Activated naive CD4-positive, alpha-beta T cell treated with anti-CD3 and anti-CD28 coated beads, Interleukin-2, amount 50 U/mL, for 72 hours (primary cell): ENCODE data around the gene ACACB. TPM values are rescaled to one million over a fixed set of nuclear protein-coding genes. Genes with fewer than 3 reads are reported as not detected.

Experiments
- ATAC-seq, 2 donors: fragments of 150-1000 bp; cut with Tn5 transposase; 2 replicates each; pipeline ENCODE4 v1.10.0; 2021; ENCODE audit warnings: mild to moderate bottlenecking in 2 of 2, moderate library complexity in 2 of 2
- DNase-seq, 2 donors: peaks; one replicate each; pipeline ENCODE4 v3.0.0; 2021 to 2022; ENCODE audit warnings: low spot score in 2 of 2
- H3K27ac Mint-ChIP-seq, 2 donors: one replicate each; pipeline ENCODE4 v1.8.0; 2022; ENCODE audit warnings: mild to moderate bottlenecking in 2 of 2, mixed read lengths in 2 of 2
- H3K36me3 Mint-ChIP-seq, 2 donors: one replicate each; pipeline ENCODE4 v1.8.0; 2022; ENCODE audit warnings: mixed read lengths in 2 of 2
- H3K9me3 Mint-ChIP-seq, 2 donors: one replicate each; pipeline ENCODE4 v1.8.0; 2022; ENCODE audit warnings: mixed read lengths in 2 of 2
- total RNA-seq, 2 donors: library from RNA; stranded (reverse); gene quantifications; one replicate each; pipeline ENCODE4 v1.2.3, GENCODE V29; 2022

The ACACB gene
- total RNA-seq, 2 donors from 2014 or later, result 13.4 to 23.7 TPM

GRCh38 chr12:109099431-109100020 is 16.9 kb upstream of the ACACB start:
- Mint-ChIP-seq H3K27ac (no peak overlapping the region), H3K9me3 (no peaks in the 10 kb centered on the region), H3K36me3 (peaks cover 25 to 28% of the 10 kb centered on the region in 2 donors)
- ATAC-seq (no peak), DNase-seq (no peak)

GRCh38 chr12:109100741-109101140 is 15.6 kb upstream of the ACACB start:
- ATAC-seq (no peak), DNase-seq (no peak)
- H3K9me3 Mint-ChIP-seq, result no peaks in the 10 kb centered on the region
- peaks cover 25 to 28% of the 10 kb centered on the region in 2 donors for H3K36me3 Mint-ChIP-seq
- no peak overlapping the region for H3K27ac Mint-ChIP-seq

GRCh38 chr12:109102491-109102890 is 13.9 kb upstream of the ACACB start:
- DNase-seq, result no peak
- peaks cover 25 to 28% of the 10 kb centered on the region in 2 donors for H3K36me3 Mint-ChIP-seq
- ATAC-seq, result no peak
- H3K27ac Mint-ChIP-seq, result no peak overlapping the region
- H3K9me3 Mint-ChIP-seq, result no peaks in the 10 kb centered on the region

GRCh38 chr12:109105176-109105575 is 11.2 kb upstream of the ACACB start:
- no peak for DNase-seq
- H3K36me3 Mint-ChIP-seq, result peaks cover 6 to 12% of the 10 kb centered on the region in 2 donors

GRCh38 chr12:109109746-109110350 is 6.5 kb upstream of the ACACB start:
- peaks cover 0 to 11% of the 10 kb centered on the region in 2 donors for H3K36me3 Mint-ChIP-seq

More at GRCh38 chr12:109105176-109105575, 11.2 kb upstream of the ACACB start:
- Mint-ChIP-seq H3K9me3 (no peaks in the 10 kb centered on the region), H3K27ac (peak overlapping the region in 1 of 2 donors; percentile 30)
- no peak for ATAC-seq

GRCh38 chr12:109110988-109111495 is 5.3 kb upstream of the ACACB start:
- Mint-ChIP-seq H3K27ac (peak overlapping the region; percentile 68 to 85), H3K9me3 (no peaks in the 10 kb centered on the region), H3K36me3 (peaks cover 0 to 11% of the 10 kb centered on the region in 2 donors)
- DNase-seq (peak; percentile 47 to 59), ATAC-seq (peak; percentile 85 to 90)

More at GRCh38 chr12:109109746-109110350, 6.5 kb upstream of the ACACB start:
- ATAC-seq, result no peak
- Mint-ChIP-seq H3K9me3 (no peaks in the 10 kb centered on the region), H3K27ac (no peak overlapping the region)
- DNase-seq, result no peak

- Mint-ChIP-seq H3K27ac (no peak overlapping the region), H3K36me3 (peaks cover 0 to 7% of the 10 kb centered on the region in 2 donors)
Observed at GRCh38 chr12:109112720-109113465, 3.5 kb upstream of the ACACB start.

GRCh38 chr12:109113661-109114321 is 2.6 kb upstream of the ACACB start:
- DNase-seq (no peak), ATAC-seq (no peak)
- Mint-ChIP-seq H3K27ac (no peak overlapping the region), H3K36me3 (peaks cover 0 to 5% of the 10 kb centered on the region in 2 donors), H3K9me3 (no peaks in the 10 kb centered on the region)

More at GRCh38 chr12:109112720-109113465, 3.5 kb upstream of the ACACB start:
- DNase-seq (no peak), ATAC-seq (no peak)
- H3K9me3 Mint-ChIP-seq, result no peaks in the 10 kb centered on the region

- ATAC-seq, result no peak
- Mint-ChIP-seq H3K27ac (peak overlapping the region in 1 of 2 donors; percentile 26), H3K9me3 (no peaks in the 10 kb centered on the region)
Observed at GRCh38 chr12:109114644-109115043, 1.7 kb upstream of the ACACB start.

GRCh38 chr12:109115404-109115757 is 1.0 kb upstream of the ACACB start:
- Mint-ChIP-seq H3K27ac (no peak overlapping the region), H3K9me3 (no peaks in the 10 kb centered on the region), H3K36me3 (peaks cover 0 to 5% of the 10 kb centered on the region in 2 donors)
- no peak for DNase-seq
- no peak for ATAC-seq

More at GRCh38 chr12:109114644-109115043, 1.7 kb upstream of the ACACB start:
- peaks cover 0 to 5% of the 10 kb centered on the region in 2 donors for H3K36me3 Mint-ChIP-seq
- no peak for DNase-seq

- DNase-seq (no peak), ATAC-seq (no peak)
- H3K9me3 Mint-ChIP-seq, result no peaks in the 10 kb centered on the region
- no peak overlapping the region for H3K27ac Mint-ChIP-seq
- peaks cover 0 to 5% of the 10 kb centered on the region in 2 donors for H3K36me3 Mint-ChIP-seq
Observed at GRCh38 chr12:109116611-109116949, 193 bp downstream of the ACACB start.

- H3K27ac Mint-ChIP-seq, result no peak overlapping the region
- DNase-seq (no peak), ATAC-seq (no peak)
- no peaks in the 10 kb centered on the region for H3K36me3 Mint-ChIP-seq
- H3K9me3 Mint-ChIP-seq, result no peaks in the 10 kb centered on the region
Observed at GRCh38 chr12:109120095-109120494, 3.7 kb downstream of the ACACB start.

GRCh38 chr12:109120557-109120956 is 4.2 kb downstream of the ACACB start:
- Mint-ChIP-seq H3K27ac (no peak overlapping the region), H3K36me3 (no peaks in the 10 kb centered on the region), H3K9me3 (no peaks in the 10 kb centered on the region)
- ATAC-seq (no peak), DNase-seq (no peak)

- no peak for ATAC-seq
- no peaks in the 10 kb centered on the region for H3K36me3 Mint-ChIP-seq
- no peak overlapping the region for H3K27ac Mint-ChIP-seq
- no peaks in the 10 kb centered on the region for H3K9me3 Mint-ChIP-seq
- DNase-seq, result no peak
Observed at GRCh38 chr12:109121346-109121880, 5.0 kb downstream of the ACACB start.

GRCh38 chr12:109124878-109125648 is 8.7 kb downstream of the ACACB start:
- ATAC-seq (no peak), DNase-seq (no peak)
- no peak overlapping the region for H3K27ac Mint-ChIP-seq
- no peaks in the 10 kb centered on the region for H3K36me3 Mint-ChIP-seq
- H3K9me3 Mint-ChIP-seq, result no peaks in the 10 kb centered on the region

- Mint-ChIP-seq H3K27ac (no peak overlapping the region), H3K9me3 (no peaks in the 10 kb centered on the region), H3K36me3 (no peaks in the 10 kb centered on the region)
- ATAC-seq (no peak), DNase-seq (no peak)
Observed at GRCh38 chr12:109125791-109126190, 9.4 kb downstream of the ACACB start.
